GM18498 (cell line): ENCODE results near the gene MAP3K21.
A peak's percentile ranks its signal among the peaks of the same experiment; 100 is the strongest.

Experiments
- ATAC-seq: cut with Tn5 transposase; IDR thresholded peaks from one replicate; pipeline ENCODE4 v1.9.1; 2021; ENCODE audit warnings: mild to moderate bottlenecking, moderate library complexity; ENCODE audit not compliant: unreplicated experiment

MAP3K21 gene

GRCh38 chr1:233323718-233324117 lies 3.8 kb upstream of the MAP3K21 start:
- no peak for ATAC-seq

- no peak for ATAC-seq
These were observed 1.2 kb upstream of the MAP3K21 start for GRCh38 chr1:233326319-233326718.

GRCh38 chr1:233326811-233327650 lies 493 bp upstream of the MAP3K21 start:
- peak; percentile 94 for ATAC-seq

GRCh38 chr1:233328142-233328921 lies 808 bp downstream of the MAP3K21 start:
- peak; percentile 26 for ATAC-seq

GRCh38 chr1:233331676-233332519 lies 4.4 kb downstream of the MAP3K21 start:
- no peak for ATAC-seq

GRCh38 chr1:233333086-233333485 lies 5.6 kb downstream of the MAP3K21 start:
- no peak for ATAC-seq

GRCh38 chr1:233334092-233334491 lies 6.6 kb downstream of the MAP3K21 start:
- ATAC-seq, result no peak

- no peak for ATAC-seq
These were observed 9.3 kb downstream of the MAP3K21 start for GRCh38 chr1:233336554-233337456.

GRCh38 chr1:233337505-233337904 lies 10.0 kb downstream of the MAP3K21 start:
- no peak for ATAC-seq

GRCh38 chr1:233338102-233338501 lies 10.6 kb downstream of the MAP3K21 start:
- ATAC-seq, result no peak

GRCh38 chr1:233340031-233340555 lies 12.6 kb downstream of the MAP3K21 start:
- ATAC-seq, result no peak

GRCh38 chr1:233340966-233341516 lies 13.5 kb downstream of the MAP3K21 start:
- ATAC-seq, result no peak

GRCh38 chr1:233342086-233342485 lies 14.6 kb downstream of the MAP3K21 start:
- ATAC-seq, result no peak

GRCh38 chr1:233343262-233343661 lies 15.7 kb downstream of the MAP3K21 start:
- ATAC-seq, result no peak

- no peak for ATAC-seq
These were observed 19.8 kb downstream of the MAP3K21 start for GRCh38 chr1:233347338-233347737.

GRCh38 chr1:233349137-233349536 lies 21.6 kb downstream of the MAP3K21 start:
- ATAC-seq, result no peak

GRCh38 chr1:233354983-233355382 lies 27.5 kb downstream of the MAP3K21 start:
- ATAC-seq, result no peak

- ATAC-seq, result peak; percentile 64
These were observed 28.5 kb downstream of the MAP3K21 start for GRCh38 chr1:233355841-233356704.

GRCh38 chr1:233356705-233356987 lies 29.1 kb downstream of the MAP3K21 start:
- peak; percentile 28 for ATAC-seq
